GM20000 (cell line): ENCODE measurements around the gene FLNB.

Source experiments
- DNase-seq: peaks from one replicate; pipeline ENCODE4 v3.0.0; 2012; ENCODE audit warnings: low spot score
- CTCF ChIP-seq: IDR thresholded peaks from 2 replicates; pipeline ENCODE4 v1.5.1; 2012; ENCODE audit warnings: mild to moderate bottlenecking, control low read depth; ENCODE audit errors: extremely low read depth, missing control alignments

FLNB gene

GRCh38 chr3:58035524-58036255 is 27.5 kb downstream of the FLNB start:
- no peak for DNase-seq
- TF ChIP-seq CTCF: no peak

GRCh38 chr3:58036293-58037032 is 28.2 kb downstream of the FLNB start:
- DNase-seq: no peak
- TF ChIP-seq CTCF: no peak

GRCh38 chr3:58037141-58037910 is 29.1 kb downstream of the FLNB start:
- no peak for TF ChIP-seq CTCF

GRCh38 chr3:58038675-58039292 is 30.6 kb downstream of the FLNB start:
- no peak for DNase-seq
- no peak for TF ChIP-seq CTCF

More at GRCh38 chr3:58037141-58037910, 29.1 kb downstream of the FLNB start:
- DNase-seq: no peak

GRCh38 chr3:58039601-58040000 is 31.4 kb downstream of the FLNB start:
- no peak for DNase-seq
- TF ChIP-seq CTCF: no peak

- no peak for DNase-seq
Observed at GRCh38 chr3:58041182-58041825, 33.1 kb downstream of the FLNB start.

More at GRCh38 chr3:58041182-58041825, 33.1 kb downstream of the FLNB start:
- no peak for TF ChIP-seq CTCF
